ENCODE data around the gene AHR.
"Not testable (repeated sequence)": the region's sequence is repeated elsewhere in the genome, so short reads cannot be mapped to it uniquely, and the experiment has no call there.

The AHR gene

DNA sequence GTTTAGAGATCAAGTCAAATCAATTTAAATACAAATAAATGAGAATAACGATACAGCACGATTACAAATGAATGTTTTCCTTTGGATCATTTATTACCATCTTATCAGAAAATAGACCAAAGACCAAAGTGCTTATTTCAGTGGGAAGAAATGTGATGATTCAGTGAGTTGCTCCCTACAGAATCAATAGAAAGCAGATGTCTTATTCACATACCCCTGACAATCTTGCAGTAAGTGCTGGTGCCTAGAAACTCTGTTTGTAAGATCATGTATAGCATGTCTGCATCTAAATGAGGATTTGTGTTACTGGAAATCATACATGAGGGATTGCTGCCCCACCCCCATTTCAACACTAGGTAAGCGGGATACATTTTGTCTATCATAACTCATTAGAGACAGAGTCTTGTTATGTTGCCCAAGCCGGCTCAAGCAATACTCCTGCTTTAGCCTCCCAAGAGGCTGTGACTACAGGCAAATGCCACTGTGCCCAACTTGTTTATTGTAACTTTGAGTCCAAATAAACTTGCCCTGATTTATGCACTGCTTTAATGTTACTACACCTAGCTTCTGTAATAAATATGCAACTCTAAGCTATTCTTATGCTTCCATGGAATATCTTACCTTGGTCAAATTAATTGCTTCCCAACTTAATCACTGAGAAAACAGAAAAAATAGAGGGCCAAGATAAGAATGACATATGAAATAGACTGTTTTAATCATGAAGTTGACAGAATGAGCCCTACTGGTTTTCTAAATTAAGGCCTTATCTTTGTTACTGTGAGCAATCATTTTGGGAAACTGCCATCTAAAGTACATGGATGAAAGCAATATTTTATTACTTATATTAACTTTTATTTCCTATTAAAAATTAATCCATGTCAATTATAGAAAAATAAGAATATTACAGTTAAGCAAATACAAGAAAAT is 82.5 kb downstream of the AHR start:
- DNase-seq: no peak

DNA sequence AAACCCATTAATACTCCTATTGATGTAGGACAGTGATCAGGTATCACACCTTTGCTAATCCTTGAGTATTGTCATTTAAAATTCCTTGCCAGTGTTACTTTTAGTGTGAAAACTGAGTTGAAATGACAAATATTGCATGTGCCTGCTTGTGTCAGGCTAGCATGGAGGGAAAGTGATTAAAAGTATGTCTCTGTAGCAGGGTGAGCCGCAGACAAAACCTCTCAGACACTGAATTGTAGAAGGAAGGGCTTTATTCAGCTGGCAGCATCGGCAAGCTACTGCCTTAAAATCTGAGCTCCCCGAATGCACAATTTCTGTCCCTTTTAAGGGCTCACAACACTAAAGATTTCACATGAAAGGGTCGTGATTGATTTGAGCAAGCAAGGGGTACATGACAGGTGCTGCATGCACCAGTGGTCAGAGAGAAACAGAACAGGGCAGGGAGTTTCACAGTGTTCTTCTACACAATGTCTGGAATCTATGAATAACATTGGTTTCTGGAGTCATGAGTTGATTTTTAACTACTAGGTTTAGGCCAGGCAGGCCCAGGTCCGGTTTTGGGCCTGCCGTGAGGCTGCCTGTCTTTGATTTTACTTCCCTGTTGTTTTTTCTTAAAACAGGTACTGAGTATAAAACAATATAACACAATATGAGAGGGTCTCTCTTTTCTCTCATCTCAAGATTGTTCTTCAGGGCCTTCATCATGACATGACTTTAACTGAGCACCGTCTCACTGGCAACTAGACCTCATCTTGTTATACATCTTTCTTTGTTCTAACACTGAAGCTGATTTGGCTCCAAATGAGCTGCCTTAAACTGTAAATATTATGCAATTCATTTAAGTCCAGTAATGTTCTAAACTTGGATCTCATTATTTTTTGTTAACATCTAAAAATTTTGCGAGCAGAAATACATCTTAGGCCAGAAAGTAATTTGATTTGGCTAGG is 84.2 kb downstream of the AHR start:
- DNase-seq: not testable (repeated sequence)

DNA sequence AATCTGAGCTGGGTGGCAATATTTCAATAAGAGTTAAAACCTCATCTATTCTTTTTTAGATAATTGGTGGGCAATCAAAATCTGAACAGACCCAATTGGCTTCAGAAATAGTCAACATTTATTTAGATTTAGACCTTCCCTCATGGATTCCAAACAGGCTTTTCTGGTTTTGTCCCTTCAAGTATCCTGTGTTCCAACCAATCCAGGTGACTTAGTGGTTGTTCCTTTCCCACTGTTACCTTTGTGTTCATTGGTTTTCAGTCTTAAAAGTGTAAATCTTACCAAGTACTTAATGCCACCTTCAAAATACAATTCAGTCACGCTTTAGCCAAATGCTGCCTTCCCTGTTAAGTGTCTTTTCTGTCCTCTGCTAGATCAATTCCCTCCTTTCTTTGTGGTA is 85.9 kb downstream of the AHR start:
- no peak for DNase-seq

DNA sequence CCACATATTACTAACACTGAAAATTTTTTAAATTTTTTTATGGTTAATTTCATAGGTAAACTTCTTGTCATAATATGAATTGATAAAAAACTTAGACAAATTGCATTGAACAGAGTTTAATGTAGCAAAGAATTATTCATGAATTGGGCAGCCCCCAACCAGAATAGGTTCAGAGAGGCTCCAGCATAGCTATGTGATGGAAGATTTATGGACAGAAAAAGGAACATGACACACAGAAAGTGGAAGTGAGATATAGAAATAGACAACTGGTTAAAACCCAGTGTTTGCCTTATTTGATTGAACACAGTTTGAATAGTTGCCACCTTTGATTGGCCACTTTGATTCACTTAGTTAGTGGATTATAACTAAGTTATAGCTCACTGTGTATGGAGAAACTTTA is 87.2 kb downstream of the AHR start:
- no peak for DNase-seq

DNA sequence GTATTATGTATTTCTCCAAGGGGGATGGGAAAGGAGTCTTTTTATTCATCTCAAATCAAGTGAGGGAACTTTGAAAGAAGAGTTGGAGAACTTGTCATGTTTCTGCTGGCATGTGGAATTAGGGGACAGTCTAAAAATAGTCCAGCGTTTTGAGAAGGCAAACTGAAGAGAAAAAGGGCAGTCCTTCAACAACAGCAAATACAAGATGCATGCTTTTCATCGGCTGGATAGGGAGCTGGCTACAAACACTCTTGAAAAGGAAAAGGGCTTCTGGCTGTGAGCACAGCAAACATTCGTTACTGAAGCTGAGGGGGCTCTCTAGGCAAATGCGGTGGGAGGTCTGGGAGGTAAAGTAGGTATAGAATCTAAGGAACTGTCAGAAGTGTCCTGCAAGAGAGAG is 91.9 kb downstream of the AHR start:
- no peak for DNase-seq

- DNase-seq: no peak
Observed at GRCh38 chr7:17391366-17391765, 92.9 kb downstream of the AHR start.

DNA sequence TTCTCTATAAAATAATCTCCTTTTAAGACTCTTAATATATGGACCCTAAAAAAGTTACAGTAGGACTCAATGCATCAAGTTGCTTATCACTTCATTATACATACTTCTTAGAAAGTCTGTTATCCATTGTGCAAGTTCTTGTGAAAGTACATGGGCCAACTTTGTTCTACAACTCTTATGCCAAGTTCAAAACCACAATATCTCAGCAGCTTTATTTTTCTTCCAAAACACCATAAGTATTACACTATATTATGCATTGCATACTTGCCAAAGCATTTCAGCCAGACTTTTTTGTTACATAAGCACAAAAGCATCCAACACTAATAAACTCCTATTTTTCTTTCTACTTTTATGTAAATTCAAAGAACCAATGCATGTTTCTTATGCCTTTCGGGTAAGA is 94.4 kb downstream of the AHR start:
- DNase-seq: no peak

- not testable (repeated sequence) for DNase-seq
Observed at GRCh38 chr7:17394563-17394962, 96.1 kb downstream of the AHR start.
